ENCODE data around the gene DIAPH3.

- TF ChIP-seq CTCF (IDR thresholded peaks at IDR 0.05) (no peak), POLR2A (IDR thresholded peaks at IDR 0.05) (no peak)
Measured at GRCh38 chr13:59766236-59766635, 397.5 kb downstream of the DIAPH3 start.

Measured in lower leg skin (tissue), 3 donors.